ENCODE results near the gene CSK. TPM values are rescaled to one million over a fixed set of nuclear protein-coding genes. Genes with fewer than 3 reads are reported as not detected.

Gene CSK
- total and polyA plus RNA-seq, 2 experiments from 2014 or later = 13.6 to 27.5 TPM

DNA sequence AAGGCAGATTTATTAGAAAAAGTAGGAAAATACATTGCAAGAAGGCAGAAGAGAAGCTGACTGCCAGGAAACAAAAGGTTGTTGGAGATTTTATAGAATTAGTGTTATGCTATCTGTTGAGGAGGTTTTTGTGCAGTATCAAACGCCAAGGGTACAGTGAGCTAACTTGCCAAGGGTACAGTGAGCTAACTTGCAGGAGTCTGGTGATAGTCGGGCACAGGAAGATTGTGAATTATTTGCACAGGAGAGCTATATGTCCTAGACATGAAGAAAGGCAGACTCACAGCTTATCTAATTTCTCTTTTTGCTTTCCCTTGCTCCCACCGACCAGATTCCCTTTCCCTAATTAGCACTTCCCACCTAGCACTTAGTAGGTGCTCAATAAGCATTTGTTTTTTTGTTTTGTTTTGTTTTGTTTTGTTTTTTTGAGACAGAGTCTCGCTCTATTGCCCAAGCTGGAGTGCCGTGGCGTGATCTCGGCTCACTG, 2.7 kb upstream of the CSK start:
- H3K4me2 ChIP-seq = no peak overlapping the region
- H3K9me2 ChIP-seq (ENCODE audit: insufficient read depth) = no peaks in the 10 kb centered on the region
- no peak overlapping the region for H3K4me3 ChIP-seq
- Mint-ChIP-seq H3K9me3 (no peaks in the 10 kb centered on the region), H3K36me3 (ENCODE audit: low read depth) (no peaks in the 10 kb centered on the region), H3K4me3 (no peak overlapping the region), H3K27me3 (ENCODE audit: insufficient read depth, low read depth, poor library complexity) (peaks cover 28% of the 10 kb centered on the region), H3K4me1 (peaks cover 41% of the 10 kb centered on the region), H3K27ac (no peak overlapping the region)
- peaks cover 10% of the 10 kb centered on the region; the same call in 1 of the 2 replicates for H4K20me1 ChIP-seq (replicated peaks; ENCODE audit: insufficient read depth)
- DNase-seq (ENCODE audit: low spot score) = no peak
- no peak overlapping the region for H2AFZ ChIP-seq
- TF ChIP-seq EZH2phosphoT487 (IDR thresholded peaks at IDR 0.05; ENCODE audit: unreplicated experiment) = no peak
- TF ChIP-seq ZNF114 (CRISPR knock-in tag; IDR thresholded peaks at IDR 0.05) = no peak
- no peak for TF ChIP-seq CREB1 (CRISPR knock-in tag; IDR thresholded peaks at IDR 0.05; ENCODE audit: low read depth)
- TF ChIP-seq, protein P1, sequence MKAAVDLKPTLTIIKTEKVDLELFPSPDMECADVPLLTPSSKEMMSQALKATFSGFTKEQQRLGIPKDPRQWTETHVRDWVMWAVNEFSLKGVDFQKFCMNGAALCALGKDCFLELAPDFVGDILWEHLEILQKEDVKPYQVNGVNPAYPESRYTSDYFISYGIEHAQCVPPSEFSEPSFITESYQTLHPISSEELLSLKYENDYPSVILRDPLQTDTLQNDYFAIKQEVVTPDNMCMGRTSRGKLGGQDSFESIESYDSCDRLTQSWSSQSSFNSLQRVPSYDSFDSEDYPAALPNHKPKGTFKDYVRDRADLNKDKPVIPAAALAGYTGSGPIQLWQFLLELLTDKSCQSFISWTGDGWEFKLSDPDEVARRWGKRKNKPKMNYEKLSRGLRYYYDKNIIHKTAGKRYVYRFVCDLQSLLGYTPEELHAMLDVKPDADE (IDR thresholded peaks at IDR 0.05) = no peak
- TF ChIP-seq, protein P2, sequence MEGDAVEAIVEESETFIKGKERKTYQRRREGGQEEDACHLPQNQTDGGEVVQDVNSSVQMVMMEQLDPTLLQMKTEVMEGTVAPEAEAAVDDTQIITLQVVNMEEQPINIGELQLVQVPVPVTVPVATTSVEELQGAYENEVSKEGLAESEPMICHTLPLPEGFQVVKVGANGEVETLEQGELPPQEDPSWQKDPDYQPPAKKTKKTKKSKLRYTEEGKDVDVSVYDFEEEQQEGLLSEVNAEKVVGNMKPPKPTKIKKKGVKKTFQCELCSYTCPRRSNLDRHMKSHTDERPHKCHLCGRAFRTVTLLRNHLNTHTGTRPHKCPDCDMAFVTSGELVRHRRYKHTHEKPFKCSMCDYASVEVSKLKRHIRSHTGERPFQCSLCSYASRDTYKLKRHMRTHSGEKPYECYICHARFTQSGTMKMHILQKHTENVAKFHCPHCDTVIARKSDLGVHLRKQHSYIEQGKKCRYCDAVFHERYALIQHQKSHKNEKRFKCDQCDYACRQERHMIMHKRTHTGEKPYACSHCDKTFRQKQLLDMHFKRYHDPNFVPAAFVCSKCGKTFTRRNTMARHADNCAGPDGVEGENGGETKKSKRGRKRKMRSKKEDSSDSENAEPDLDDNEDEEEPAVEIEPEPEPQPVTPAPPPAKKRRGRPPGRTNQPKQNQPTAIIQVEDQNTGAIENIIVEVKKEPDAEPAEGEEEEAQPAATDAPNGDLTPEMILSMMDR (conservative IDR thresholded peaks at IDR 0.05; ENCODE audit: low read depth in 2 of 2) = no peak
- TF ChIP-seq EZH2 (IDR thresholded peaks at IDR 0.05; ENCODE audit: low read depth, unreplicated experiment) = no peak
- H3F3A ChIP-seq (replicated peaks; ENCODE audit: low read depth) = no peaks in the 10 kb centered on the region
- no peak overlapping the region for H3K27ac ChIP-seq (ENCODE audit: low read depth)
- no peaks in the 10 kb centered on the region for H3K36me3 ChIP-seq (ENCODE audit: insufficient read depth)
- peaks cover 5% of the 10 kb centered on the region for H3K79me2 ChIP-seq (replicated peaks; ENCODE audit: insufficient read depth)
- no peak for ATAC-seq
- H3K27me3 ChIP-seq (ENCODE audit: insufficient read depth) = peaks cover 19% of the 10 kb centered on the region
- peaks cover 15% of the 10 kb centered on the region for H3K4me1 ChIP-seq (ENCODE audit: insufficient read depth)

DNA sequence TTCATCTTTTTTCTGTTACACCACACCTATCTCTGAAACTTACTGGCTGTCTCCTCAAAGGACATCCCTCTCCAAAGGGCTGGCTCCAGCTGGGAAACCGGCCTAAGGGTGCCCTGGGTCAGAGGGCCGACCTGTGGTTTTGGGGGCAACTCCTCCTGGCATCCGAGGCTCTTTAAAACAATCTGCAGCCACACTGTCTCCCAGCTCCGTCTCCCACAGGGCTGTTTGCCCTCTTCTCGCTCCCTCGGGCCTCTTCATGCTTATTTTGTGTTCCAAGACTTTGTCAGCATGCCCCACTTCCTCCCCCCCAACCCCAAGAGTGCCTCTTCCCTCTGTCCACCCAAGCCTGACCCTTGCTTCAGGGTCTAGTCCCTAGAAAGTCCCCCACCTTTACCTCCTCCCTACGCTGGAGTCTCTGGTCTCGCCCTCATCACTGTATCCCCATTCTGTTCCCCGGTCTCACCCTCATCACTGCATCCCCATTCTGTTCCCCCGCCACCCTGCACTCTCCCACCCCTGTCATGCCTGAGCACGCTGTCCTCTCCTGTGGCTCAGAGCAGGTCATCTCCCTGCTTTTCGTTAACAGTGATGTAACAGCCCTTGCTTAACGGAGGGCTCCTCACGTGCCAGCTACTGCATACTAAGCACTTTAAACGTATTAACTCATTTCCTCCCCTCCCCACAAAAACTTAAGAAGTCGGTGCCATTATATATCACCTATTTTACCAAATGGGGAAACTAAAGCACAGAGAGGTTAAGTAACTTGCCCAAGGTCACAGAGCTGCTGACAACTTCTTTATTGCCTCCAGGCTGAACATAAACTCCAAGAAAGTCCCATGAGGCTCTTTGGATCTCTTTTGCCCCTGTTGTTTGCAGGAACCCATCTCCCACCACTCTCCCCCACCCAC, 1.1 kb upstream of the CSK start:
- Mint-ChIP-seq H3K27me3 (ENCODE audit: insufficient read depth, low read depth, poor library complexity) (peaks cover 26% of the 10 kb centered on the region), H3K36me3 (ENCODE audit: low read depth) (no peaks in the 10 kb centered on the region), H3K4me3 (peak overlapping the region; percentile 77), H3K4me1 (peaks cover 41% of the 10 kb centered on the region), H3K27ac (no peak overlapping the region), H3K9me3 (no peaks in the 10 kb centered on the region)
- Histone ChIP-seq H4K20me1 (replicated peaks; ENCODE audit: insufficient read depth) (peaks cover 10% of the 10 kb centered on the region; the same call in 1 of the 2 replicates), H3F3A (replicated peaks; ENCODE audit: low read depth) (no peaks in the 10 kb centered on the region), H3K27me3 (ENCODE audit: insufficient read depth) (peaks cover 19% of the 10 kb centered on the region), H3K4me1 (ENCODE audit: insufficient read depth) (peaks cover 15% of the 10 kb centered on the region), H2AFZ (peak overlapping the region; percentile 97), H3K9me2 (ENCODE audit: insufficient read depth) (no peaks in the 10 kb centered on the region), H3K4me2 (peak overlapping the region; percentile 99), H3K27ac (ENCODE audit: low read depth) (no peak overlapping the region), H3K79me2 (replicated peaks; ENCODE audit: insufficient read depth) (peaks cover 5% of the 10 kb centered on the region), H3K4me3 (peak overlapping the region; percentile 79), H3K36me3 (ENCODE audit: insufficient read depth) (no peaks in the 10 kb centered on the region)
- TF ChIP-seq, protein P3, sequence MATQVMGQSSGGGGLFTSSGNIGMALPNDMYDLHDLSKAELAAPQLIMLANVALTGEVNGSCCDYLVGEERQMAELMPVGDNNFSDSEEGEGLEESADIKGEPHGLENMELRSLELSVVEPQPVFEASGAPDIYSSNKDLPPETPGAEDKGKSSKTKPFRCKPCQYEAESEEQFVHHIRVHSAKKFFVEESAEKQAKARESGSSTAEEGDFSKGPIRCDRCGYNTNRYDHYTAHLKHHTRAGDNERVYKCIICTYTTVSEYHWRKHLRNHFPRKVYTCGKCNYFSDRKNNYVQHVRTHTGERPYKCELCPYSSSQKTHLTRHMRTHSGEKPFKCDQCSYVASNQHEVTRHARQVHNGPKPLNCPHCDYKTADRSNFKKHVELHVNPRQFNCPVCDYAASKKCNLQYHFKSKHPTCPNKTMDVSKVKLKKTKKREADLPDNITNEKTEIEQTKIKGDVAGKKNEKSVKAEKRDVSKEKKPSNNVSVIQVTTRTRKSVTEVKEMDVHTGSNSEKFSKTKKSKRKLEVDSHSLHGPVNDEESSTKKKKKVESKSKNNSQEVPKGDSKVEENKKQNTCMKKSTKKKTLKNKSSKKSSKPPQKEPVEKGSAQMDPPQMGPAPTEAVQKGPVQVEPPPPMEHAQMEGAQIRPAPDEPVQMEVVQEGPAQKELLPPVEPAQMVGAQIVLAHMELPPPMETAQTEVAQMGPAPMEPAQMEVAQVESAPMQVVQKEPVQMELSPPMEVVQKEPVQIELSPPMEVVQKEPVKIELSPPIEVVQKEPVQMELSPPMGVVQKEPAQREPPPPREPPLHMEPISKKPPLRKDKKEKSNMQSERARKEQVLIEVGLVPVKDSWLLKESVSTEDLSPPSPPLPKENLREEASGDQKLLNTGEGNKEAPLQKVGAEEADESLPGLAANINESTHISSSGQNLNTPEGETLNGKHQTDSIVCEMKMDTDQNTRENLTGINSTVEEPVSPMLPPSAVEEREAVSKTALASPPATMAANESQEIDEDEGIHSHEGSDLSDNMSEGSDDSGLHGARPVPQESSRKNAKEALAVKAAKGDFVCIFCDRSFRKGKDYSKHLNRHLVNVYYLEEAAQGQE (IDR thresholded peaks at IDR 0.05; ENCODE audit: unreplicated experiment) = no peak
- TF ChIP-seq NANOG (IDR thresholded peaks at IDR 0.05; ENCODE audit: borderline replicate concordance) = no peak
- TF ChIP-seq JUNB (IDR thresholded peaks at IDR 0.05; ENCODE audit: unreplicated experiment) = no peak
- TF ChIP-seq STAT1 (IDR thresholded peaks at IDR 0.05; ENCODE audit: unreplicated experiment) = no peak
- TF ChIP-seq EZH2phosphoT487 (IDR thresholded peaks at IDR 0.05; ENCODE audit: unreplicated experiment) = no peak
- TF ChIP-seq, protein P2 (conservative IDR thresholded peaks at IDR 0.05; ENCODE audit: low read depth in 2 of 2) = no peak
- DNase-seq (ENCODE audit: low spot score) (no peak), ATAC-seq (no peak)

Data from GM23338 (cell line).